ENCODE results near the gene MPL. TPM values are rescaled to one million over a fixed set of nuclear protein-coding genes. Genes with fewer than 3 reads are reported as not detected.
A peak's percentile ranks its signal among the peaks of the same experiment; 100 is the strongest.

The MPL gene
- total RNA-seq, 3 donors from 2014 or later: not detected

GRCh38 chr1:43344267-43344850 is 6.7 kb downstream of the MPL start:
- H3K4me3 ChIP-seq: no peak overlapping the region
- no peaks in the 10 kb centered on the region for H3K9me3 ChIP-seq
- H3K4me1 ChIP-seq: no peaks in the 10 kb centered on the region
- no peak for DNase-seq (ENCODE audit: low spot score in 2 of 2)
- no peaks in the 10 kb centered on the region for H3K36me3 ChIP-seq
- no peak overlapping the region for H3K27ac ChIP-seq
- H3K27me3 ChIP-seq: no peaks in the 10 kb centered on the region
- intact Hi-C loops (cut with DNase I; ENCODE audit: low total_unique reads): no loop called here
- TF ChIP-seq POLR2AphosphoS5 (IDR thresholded peaks at IDR 0.05) (no peak), CTCF (IDR thresholded peaks at IDR 0.05) (no peak), POLR2A (IDR thresholded peaks at IDR 0.05) (no peak)

DNA sequence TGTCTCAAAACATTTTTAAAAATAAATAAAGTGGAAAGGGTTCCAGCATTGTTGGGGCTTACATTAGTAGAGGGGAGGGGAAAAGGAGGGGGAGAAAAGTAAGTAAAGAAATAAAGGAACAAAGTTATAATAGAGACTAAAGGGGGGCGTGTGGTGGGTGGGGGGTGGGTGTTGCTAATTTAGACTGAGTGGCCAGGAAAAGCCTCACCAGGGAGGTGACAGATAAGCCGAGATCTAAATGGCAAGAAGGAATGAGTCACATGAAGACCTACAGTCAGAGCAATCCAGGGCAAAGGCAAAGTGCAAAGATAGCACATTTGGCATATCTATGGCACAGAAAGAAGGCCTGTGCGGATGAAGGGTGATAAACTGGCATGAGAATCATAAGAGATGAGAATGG is 7.5 kb downstream of the MPL start:
- intact Hi-C loops (cut with DNase I; ENCODE audit: low total_unique reads): no loop called here
- H3K4me1 ChIP-seq: no peaks in the 10 kb centered on the region
- H3K27ac ChIP-seq: no peak overlapping the region
- DNase-seq (ENCODE audit: low spot score in 2 of 2): no peak
- no peak overlapping the region for H3K4me3 ChIP-seq
- no peaks in the 10 kb centered on the region for H3K9me3 ChIP-seq
- TF ChIP-seq POLR2AphosphoS5 (IDR thresholded peaks at IDR 0.05): no peak
- TF ChIP-seq POLR2A (IDR thresholded peaks at IDR 0.05): no peak
- no peak for TF ChIP-seq CTCF (IDR thresholded peaks at IDR 0.05)
- H3K36me3 ChIP-seq: no peaks in the 10 kb centered on the region
- H3K27me3 ChIP-seq: no peaks in the 10 kb centered on the region

GRCh38 chr1:43346636-43347035 is 9.0 kb downstream of the MPL start:
- Histone ChIP-seq H3K4me1 (no peaks in the 10 kb centered on the region), H3K9me3 (no peaks in the 10 kb centered on the region), H3K4me3 (no peak overlapping the region), H3K27me3 (no peaks in the 10 kb centered on the region), H3K36me3 (no peaks in the 10 kb centered on the region), H3K27ac (no peak overlapping the region)
- intact Hi-C loops (cut with DNase I; ENCODE audit: low total_unique reads): no loop called here
- DNase-seq (ENCODE audit: low spot score in 2 of 2): no peak
- no peak for TF ChIP-seq POLR2AphosphoS5 (IDR thresholded peaks at IDR 0.05)

- TF ChIP-seq POLR2A (IDR thresholded peaks at IDR 0.05) (no peak), POLR2AphosphoS5 (IDR thresholded peaks at IDR 0.05) (no peak)
- peak overlapping the region; percentile 97 to 99 for H3K27ac ChIP-seq
- no peaks in the 10 kb centered on the region for H3K27me3 ChIP-seq
- H3K9me3 ChIP-seq: no peaks in the 10 kb centered on the region
- no peaks in the 10 kb centered on the region for H3K36me3 ChIP-seq
- H3K4me3 ChIP-seq: peak overlapping the region; percentile 48 to 74 (median 67)
- DNase-seq (ENCODE audit: low spot score in 2 of 2): no peak
- no peaks in the 10 kb centered on the region for H3K4me1 ChIP-seq
- intact Hi-C loops (cut with DNase I; ENCODE audit: low total_unique reads): no loop called here
These were observed 10.8 kb downstream of the MPL start for GRCh38 chr1:43348343-43348808.

DNA sequence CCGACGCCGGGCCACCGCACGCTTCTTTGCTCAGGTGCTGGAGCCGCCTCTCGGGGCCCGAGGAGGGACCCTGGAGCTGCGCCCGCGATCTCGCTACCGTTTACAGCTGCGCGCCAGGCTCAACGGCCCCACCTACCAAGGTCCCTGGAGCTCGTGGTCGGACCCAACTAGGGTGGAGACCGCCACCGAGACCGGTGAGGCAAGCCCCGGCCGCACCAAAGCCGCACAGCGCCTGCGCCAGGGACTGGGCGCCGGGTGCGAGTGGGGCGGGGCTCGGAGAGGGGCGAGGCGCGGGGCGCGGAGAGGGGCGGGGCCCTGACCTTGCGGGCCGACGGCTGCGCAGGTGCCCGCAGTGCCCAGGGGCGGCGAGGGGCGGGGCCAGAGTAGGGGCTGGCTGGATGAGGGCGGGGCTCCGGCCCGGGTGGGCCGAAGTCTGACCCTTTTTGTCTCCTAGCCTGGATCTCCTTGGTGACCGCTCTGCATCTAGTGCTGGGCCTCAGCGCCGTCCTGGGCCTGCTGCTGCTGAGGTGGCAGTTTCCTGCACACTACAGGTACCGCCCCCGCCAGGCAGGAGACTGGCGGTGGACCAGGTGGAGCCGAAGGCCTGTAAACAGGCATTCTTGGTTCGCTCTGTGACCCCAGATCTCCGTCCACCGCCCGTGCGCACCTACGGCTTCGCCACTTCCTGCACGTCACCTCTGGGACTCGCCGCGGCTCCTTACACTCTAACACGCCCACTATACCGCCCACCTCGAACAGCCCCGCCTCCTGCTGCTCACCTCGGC is 11.4 kb downstream of the MPL start:
- TF ChIP-seq POLR2A (IDR thresholded peaks at IDR 0.05) (peak; percentile 41), POLR2AphosphoS5 (IDR thresholded peaks at IDR 0.05) (peak in 2 of 3 donors; percentile 9 to 84), CTCF (IDR thresholded peaks at IDR 0.05) (no peak)
- peak overlapping the region; percentile 97 to 99 for H3K27ac ChIP-seq
- intact Hi-C loops (cut with DNase I; ENCODE audit: low total_unique reads): no loop called here
- no peaks in the 10 kb centered on the region for H3K36me3 ChIP-seq
- H3K9me3 ChIP-seq: no peaks in the 10 kb centered on the region
- H3K4me3 ChIP-seq: peak overlapping the region; percentile 48 to 74 (median 67)
- H3K4me1 ChIP-seq: no peaks in the 10 kb centered on the region
- H3K27me3 ChIP-seq: no peaks in the 10 kb centered on the region
- DNase-seq (ENCODE audit: low spot score in 2 of 2): peak; percentile 91 to 92
